Neural cell (in vitro differentiated cells): Measurements from ENCODE around the gene RUBCN.

Experiments
- EP300 ChIP-seq: fragments of 450-650 bp; conservative IDR thresholded peaks from 2 replicates; pipeline ENCODE4 v1.6.1; 2014; ENCODE audit warnings: antibody characterized with exemption, mild to moderate bottlenecking, moderate library complexity; ENCODE audit not compliant: poor library complexity, severe bottlenecking
- TAF1 ChIP-seq: IDR thresholded peaks from 2 replicates; pipeline ENCODE4 v1.6.1; 2012; ENCODE audit warnings: low read depth
- TF ChIP-seq, protein P1 (sequence below): fragments of 450-650 bp; IDR thresholded peaks from 2 replicates; pipeline ENCODE4 v1.5.1; 2014; ENCODE audit warnings: antibody characterized with exemption, mild to moderate bottlenecking, moderate library complexity; ENCODE audit not compliant: poor library complexity, severe bottlenecking

DNA sequence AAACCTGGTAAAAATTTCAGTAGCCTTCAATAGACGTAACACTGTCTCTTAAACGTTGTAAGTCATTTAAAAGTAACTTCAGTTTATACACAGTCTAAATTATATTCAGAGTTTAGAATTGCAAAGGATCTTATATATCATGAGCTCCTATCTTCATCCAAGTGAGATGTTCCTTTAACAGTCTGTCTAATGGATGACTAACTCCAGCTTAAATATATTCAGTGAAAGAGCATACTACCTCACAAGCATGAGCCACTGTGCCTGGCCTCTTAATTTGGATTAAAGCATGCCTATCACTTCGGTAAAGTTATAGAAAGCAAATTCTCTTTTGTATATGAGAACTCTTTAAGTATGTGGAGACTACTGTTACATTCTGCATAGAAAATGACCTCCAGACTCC, 20.0 kb upstream of the RUBCN start:
- TF ChIP-seq, protein P1, sequence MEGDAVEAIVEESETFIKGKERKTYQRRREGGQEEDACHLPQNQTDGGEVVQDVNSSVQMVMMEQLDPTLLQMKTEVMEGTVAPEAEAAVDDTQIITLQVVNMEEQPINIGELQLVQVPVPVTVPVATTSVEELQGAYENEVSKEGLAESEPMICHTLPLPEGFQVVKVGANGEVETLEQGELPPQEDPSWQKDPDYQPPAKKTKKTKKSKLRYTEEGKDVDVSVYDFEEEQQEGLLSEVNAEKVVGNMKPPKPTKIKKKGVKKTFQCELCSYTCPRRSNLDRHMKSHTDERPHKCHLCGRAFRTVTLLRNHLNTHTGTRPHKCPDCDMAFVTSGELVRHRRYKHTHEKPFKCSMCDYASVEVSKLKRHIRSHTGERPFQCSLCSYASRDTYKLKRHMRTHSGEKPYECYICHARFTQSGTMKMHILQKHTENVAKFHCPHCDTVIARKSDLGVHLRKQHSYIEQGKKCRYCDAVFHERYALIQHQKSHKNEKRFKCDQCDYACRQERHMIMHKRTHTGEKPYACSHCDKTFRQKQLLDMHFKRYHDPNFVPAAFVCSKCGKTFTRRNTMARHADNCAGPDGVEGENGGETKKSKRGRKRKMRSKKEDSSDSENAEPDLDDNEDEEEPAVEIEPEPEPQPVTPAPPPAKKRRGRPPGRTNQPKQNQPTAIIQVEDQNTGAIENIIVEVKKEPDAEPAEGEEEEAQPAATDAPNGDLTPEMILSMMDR = no peak
- TF ChIP-seq EP300 (no peak), TAF1 (no peak)
